ENCODE data around the gene NOTCH3.

Gene NOTCH3

DNA sequence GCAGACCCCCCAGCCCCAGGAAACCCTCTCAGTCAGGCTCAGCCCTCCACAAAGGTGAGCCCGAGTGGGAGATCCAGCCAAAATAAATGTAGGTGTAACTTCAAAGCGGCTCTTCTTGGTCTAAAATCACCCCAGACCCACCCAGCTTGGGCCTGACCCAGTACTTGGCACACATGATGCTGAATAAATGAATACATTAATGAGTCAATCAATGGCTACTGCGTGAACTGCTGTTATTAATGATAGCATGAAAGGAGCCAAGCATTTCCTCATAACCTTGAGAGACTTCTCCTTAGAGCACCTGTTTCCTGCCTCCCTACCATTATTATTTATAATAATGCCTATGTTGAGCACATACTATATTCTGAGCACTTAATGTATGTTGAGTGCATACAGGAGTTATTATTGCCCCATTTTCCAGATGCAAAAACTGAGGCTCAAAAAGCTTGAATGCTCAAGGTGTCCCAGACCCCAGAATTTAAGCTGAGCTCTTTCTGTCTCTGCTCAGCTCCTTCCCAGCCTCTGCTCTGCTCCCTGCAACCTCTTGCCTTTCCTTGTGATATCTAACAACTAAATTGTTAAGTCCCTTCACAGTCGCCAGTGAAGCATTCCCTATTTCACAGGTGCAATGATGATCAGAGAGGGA, 4.3 kb downstream of the NOTCH3 start:
- Histone ChIP-seq H3K27ac (ENCODE audit: poor library complexity, severe bottlenecking) (no peak overlapping the region), H3K27me3 (ENCODE audit: insufficient read depth, poor library complexity, severe bottlenecking) (peaks cover 14% of the 10 kb centered on the region), H3K4me3 (ENCODE audit: severe bottlenecking) (no peak overlapping the region), H3K4me1 (ENCODE audit: insufficient read depth, poor library complexity, severe bottlenecking) (no peaks in the 10 kb centered on the region), H3K36me3 (ENCODE audit: low read depth) (no peaks in the 10 kb centered on the region), H3K9me3 (ENCODE audit: severe bottlenecking) (no peaks in the 10 kb centered on the region)
- DNase-seq (ENCODE audit: low spot score) (no peak), ATAC-seq (ENCODE audit: low read depth) (no peak)
- TF ChIP-seq, protein P1, sequence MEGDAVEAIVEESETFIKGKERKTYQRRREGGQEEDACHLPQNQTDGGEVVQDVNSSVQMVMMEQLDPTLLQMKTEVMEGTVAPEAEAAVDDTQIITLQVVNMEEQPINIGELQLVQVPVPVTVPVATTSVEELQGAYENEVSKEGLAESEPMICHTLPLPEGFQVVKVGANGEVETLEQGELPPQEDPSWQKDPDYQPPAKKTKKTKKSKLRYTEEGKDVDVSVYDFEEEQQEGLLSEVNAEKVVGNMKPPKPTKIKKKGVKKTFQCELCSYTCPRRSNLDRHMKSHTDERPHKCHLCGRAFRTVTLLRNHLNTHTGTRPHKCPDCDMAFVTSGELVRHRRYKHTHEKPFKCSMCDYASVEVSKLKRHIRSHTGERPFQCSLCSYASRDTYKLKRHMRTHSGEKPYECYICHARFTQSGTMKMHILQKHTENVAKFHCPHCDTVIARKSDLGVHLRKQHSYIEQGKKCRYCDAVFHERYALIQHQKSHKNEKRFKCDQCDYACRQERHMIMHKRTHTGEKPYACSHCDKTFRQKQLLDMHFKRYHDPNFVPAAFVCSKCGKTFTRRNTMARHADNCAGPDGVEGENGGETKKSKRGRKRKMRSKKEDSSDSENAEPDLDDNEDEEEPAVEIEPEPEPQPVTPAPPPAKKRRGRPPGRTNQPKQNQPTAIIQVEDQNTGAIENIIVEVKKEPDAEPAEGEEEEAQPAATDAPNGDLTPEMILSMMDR (IDR thresholded peaks at IDR 0.05; ENCODE audit: poor library complexity, severe bottlenecking): no peak

DNA sequence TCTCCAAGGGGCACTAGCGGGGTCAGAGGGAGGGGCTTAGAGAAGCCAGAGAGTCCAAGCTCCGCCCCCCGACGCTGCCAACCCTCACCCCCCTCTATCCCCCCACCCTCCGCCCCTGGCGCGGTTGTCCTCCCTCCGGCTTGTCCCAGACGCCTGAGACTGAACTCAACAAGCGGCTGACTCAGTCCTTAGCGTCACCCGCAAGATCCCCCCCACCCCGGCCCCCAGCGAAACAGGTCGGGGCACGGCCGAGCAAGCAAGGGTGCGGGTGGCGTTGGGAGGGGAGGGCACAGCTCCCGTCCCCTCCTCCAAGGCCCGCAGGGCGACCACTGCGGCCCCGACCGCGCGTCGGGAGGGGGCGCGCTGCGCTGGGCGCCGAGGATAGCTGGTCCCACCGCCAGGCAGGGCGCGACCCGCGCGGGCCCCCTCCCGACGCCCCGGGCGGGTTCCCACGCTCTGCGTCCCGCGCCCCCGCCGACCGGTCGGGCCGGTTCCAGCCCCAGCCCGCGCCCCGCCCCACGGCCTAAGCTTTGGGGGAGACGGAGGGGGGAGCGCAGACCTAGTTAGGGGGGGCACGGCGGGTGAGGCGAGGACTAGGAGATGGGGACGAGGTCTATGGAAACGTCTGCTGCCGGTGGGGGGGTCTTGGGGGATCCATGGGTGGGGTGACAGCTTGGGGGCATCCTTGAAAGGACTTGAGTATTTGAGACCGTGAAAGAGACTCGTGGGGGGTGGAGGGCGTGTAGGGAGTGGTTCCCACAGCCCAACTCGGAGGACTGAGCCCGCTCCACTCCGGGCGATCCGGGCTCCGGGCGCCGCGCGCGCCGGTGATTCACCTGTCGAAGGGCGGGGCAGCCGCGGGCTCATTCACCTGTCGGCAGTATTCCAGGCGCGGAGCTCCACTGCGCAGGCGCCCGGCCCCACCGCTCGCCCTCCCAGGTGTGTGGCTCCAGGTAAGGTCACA, 5.1 kb downstream of the NOTCH3 start:
- H3K9me3 ChIP-seq (ENCODE audit: severe bottlenecking): no peaks in the 10 kb centered on the region
- ATAC-seq (ENCODE audit: low read depth) (peak; percentile 74), DNase-seq (ENCODE audit: low spot score) (peak; percentile 91)
- peaks cover 10% of the 10 kb centered on the region for H3K27me3 ChIP-seq (ENCODE audit: insufficient read depth, poor library complexity, severe bottlenecking)
- no peaks in the 10 kb centered on the region for H3K4me1 ChIP-seq (ENCODE audit: insufficient read depth, poor library complexity, severe bottlenecking)
- H3K4me3 ChIP-seq (ENCODE audit: severe bottlenecking): peak overlapping the region; percentile 38
- TF ChIP-seq, protein P1 (IDR thresholded peaks at IDR 0.05; ENCODE audit: poor library complexity, severe bottlenecking): peak; percentile 17
- no peak overlapping the region for H3K27ac ChIP-seq (ENCODE audit: poor library complexity, severe bottlenecking)
- no peaks in the 10 kb centered on the region for H3K36me3 ChIP-seq (ENCODE audit: low read depth)

DNA sequence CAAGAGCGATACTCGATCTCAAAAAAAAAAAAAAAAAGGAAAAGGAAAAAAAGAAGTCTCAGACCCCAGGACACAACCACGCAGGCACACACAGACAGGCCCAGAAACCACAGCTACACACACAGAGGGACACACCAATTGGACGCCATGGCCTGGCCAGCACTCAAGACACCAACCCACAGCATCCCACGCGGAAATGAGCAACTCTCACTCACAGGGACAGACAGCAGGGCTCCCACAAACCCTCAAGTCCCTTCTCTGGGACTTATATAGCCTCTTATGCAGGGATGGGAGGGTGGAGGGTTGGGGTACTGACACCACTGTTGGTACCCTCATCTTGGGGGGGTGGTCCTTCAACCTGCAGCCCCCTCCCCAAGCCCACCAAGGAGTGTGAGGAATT, 5.9 kb downstream of the NOTCH3 start:
- Histone ChIP-seq H3K36me3 (ENCODE audit: low read depth) (no peaks in the 10 kb centered on the region), H3K4me3 (ENCODE audit: severe bottlenecking) (peak overlapping the region; percentile 38), H3K27me3 (ENCODE audit: insufficient read depth, poor library complexity, severe bottlenecking) (peaks cover 5% of the 10 kb centered on the region), H3K9me3 (ENCODE audit: severe bottlenecking) (no peaks in the 10 kb centered on the region), H3K27ac (ENCODE audit: poor library complexity, severe bottlenecking) (no peak overlapping the region), H3K4me1 (ENCODE audit: insufficient read depth, poor library complexity, severe bottlenecking) (no peaks in the 10 kb centered on the region)
- ATAC-seq (ENCODE audit: low read depth): no peak
- no peak for DNase-seq (ENCODE audit: low spot score)
- TF ChIP-seq, protein P1 (IDR thresholded peaks at IDR 0.05; ENCODE audit: poor library complexity, severe bottlenecking): no peak

DNA sequence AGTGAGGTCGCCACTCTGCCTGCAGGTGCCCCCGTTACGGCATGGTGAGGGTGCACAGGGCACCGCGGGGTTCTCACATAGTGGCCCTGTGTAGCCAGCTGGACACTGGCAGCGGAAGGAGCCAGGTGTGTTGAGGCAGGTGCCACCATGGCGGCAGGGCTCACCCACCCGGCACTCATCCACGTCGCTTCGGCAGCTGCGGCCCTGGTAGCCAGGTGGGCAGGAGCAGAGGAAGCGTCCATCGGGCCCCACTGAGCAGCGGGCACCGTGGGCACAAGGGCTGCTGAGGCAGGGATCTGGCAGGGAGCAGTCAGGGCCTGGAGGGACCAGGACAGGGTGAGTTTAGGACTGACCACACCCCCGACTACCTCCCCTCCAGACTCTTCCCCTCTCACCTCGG, 8.8 kb downstream of the NOTCH3 start:
- no peaks in the 10 kb centered on the region for H3K9me3 ChIP-seq (ENCODE audit: severe bottlenecking)
- H3K27me3 ChIP-seq (ENCODE audit: insufficient read depth, poor library complexity, severe bottlenecking): no peaks in the 10 kb centered on the region
- no peaks in the 10 kb centered on the region for H3K36me3 ChIP-seq (ENCODE audit: low read depth)
- ATAC-seq (ENCODE audit: low read depth) (no peak), DNase-seq (ENCODE audit: low spot score) (no peak)
- H3K4me1 ChIP-seq (ENCODE audit: insufficient read depth, poor library complexity, severe bottlenecking): no peaks in the 10 kb centered on the region
- no peak overlapping the region for H3K27ac ChIP-seq (ENCODE audit: poor library complexity, severe bottlenecking)
- TF ChIP-seq, protein P1 (IDR thresholded peaks at IDR 0.05; ENCODE audit: poor library complexity, severe bottlenecking): no peak
- no peak overlapping the region for H3K4me3 ChIP-seq (ENCODE audit: severe bottlenecking)
